OCI-LY7 (cell line): ENCODE measurements around the gene COL5A1. TPM values are rescaled to one million over a fixed set of nuclear protein-coding genes. Genes with fewer than 3 reads are reported as not detected.

ENCODE experiments used
- BruUV-seq: library from RNA; stranded (reverse); fragments of 400-500 nt; replicated peaks from 2 replicates; lab custom pipeline; 2021; lab: Mats Ljungman, UMichigan
- CTCF ChIA-PET: fragments of 300-600 bp; sonication (Branson Sonifier 250); formaldehyde crosslinking; loops from one replicate; lab custom pipeline; 2022; ENCODE audit warnings: antibody characterized with exemption; ENCODE audit not compliant: unreplicated experiment; lab: Charles Lee
- POLR2A ChIA-PET: fragments of 300-600 bp; sonication (Branson Sonifier 250); formaldehyde crosslinking; loops from one replicate; lab custom pipeline; 2022; ENCODE audit warnings: antibody characterized with exemption; lab: Charles Lee
- DNase-seq: peaks from one replicate; pipeline ENCODE4 v3.0.0-alpha.2; 2015; ENCODE audit warnings: low spot score
- H2AFZ ChIP-seq: fragments of 200-600 bp; sonication (generic), shearing (Covaris generic); 2 replicates; pipeline ENCODE4 v1.6.1; 2014; ENCODE audit warnings: mild to moderate bottlenecking, antibody characterized with exemption, low read length, moderate library complexity
- H3K27ac ChIP-seq: fragments of 200-600 bp; sonication (generic); 2 replicates; pipeline ENCODE4 v1.5.1; 2014; ENCODE audit warnings: mixed run types, low read depth, mild to moderate bottlenecking, moderate library complexity, low read length, inconsistent platforms; ENCODE audit not compliant: poor library complexity, severe bottlenecking
- H3K36me3 ChIP-seq: fragments of 200-600 bp; sonication (generic); 2 replicates; pipeline ENCODE4 v1.6.1; 2014; ENCODE audit warnings: mild to moderate bottlenecking, antibody characterized with exemption, low read length, moderate library complexity, mixed read lengths; ENCODE audit not compliant: insufficient read depth
- H3K4me1 ChIP-seq: fragments of 200-600 bp; sonication (generic); 2 replicates; pipeline ENCODE4 v1.5.1; 2014; ENCODE audit warnings: mild to moderate bottlenecking, low read length; ENCODE audit not compliant: insufficient read depth, poor library complexity, severe bottlenecking
- H3K4me2 ChIP-seq: fragments of 200-600 bp; sonication (generic); 2 replicates; pipeline ENCODE4 v1.6.1; 2014; ENCODE audit warnings: mild to moderate bottlenecking, low read length
- H3K4me3 ChIP-seq: fragments of 200-600 bp; sonication (generic); 2 replicates; pipeline ENCODE4 v1.5.1; 2014; ENCODE audit warnings: mild to moderate bottlenecking, low read depth, low read length; ENCODE audit not compliant: poor library complexity, severe bottlenecking
- H3K79me2 ChIP-seq: fragments of 200-600 bp; sonication (generic); 2 replicates; pipeline ENCODE4 v1.6.1; 2016; ENCODE audit warnings: low read depth, mild to moderate bottlenecking, low read length, moderate library complexity, mixed read lengths; ENCODE audit not compliant: insufficient read depth
- H3K9me2 ChIP-seq: fragments of 200-600 bp; sonication (generic); 2 replicates; pipeline ENCODE4 v1.6.1; 2016; ENCODE audit warnings: mild to moderate bottlenecking, low read length, mixed read lengths; ENCODE audit not compliant: insufficient read depth
- H3K9me3 ChIP-seq: fragments of 200-600 bp; sonication (generic); 2 replicates; pipeline ENCODE4 v1.6.1; 2014; ENCODE audit warnings: mild to moderate bottlenecking, mixed run types, low read length, mixed read lengths
- H4K20me1 ChIP-seq: fragments of 200-600 bp; sonication (generic); 2 replicates; pipeline ENCODE4 v1.6.1; 2014; ENCODE audit warnings: mild to moderate bottlenecking, antibody characterized with exemption, low read length, moderate library complexity, mixed read lengths; ENCODE audit not compliant: insufficient read depth
- CTCF ChIP-seq: fragments of 200-600 bp; sonication (generic); conservative IDR thresholded peaks from 2 replicates; pipeline ENCODE4 v1.5.1; 2014; ENCODE audit warnings: mild to moderate bottlenecking, antibody characterized with exemption, low read length, moderate library complexity, mixed read lengths
- EZH2phosphoT487 ChIP-seq: fragments of 200-600 bp; sonication (generic); IDR thresholded peaks from 2 replicates; pipeline ENCODE4 v1.6.1; 2018; ENCODE audit warnings: low read depth, borderline replicate concordance, mild to moderate bottlenecking, mixed run types, antibody characterized with exemption, low read length, moderate library complexity, mixed read lengths
- intact Hi-C: fragments of 100-400 bp; cut with micrococcal nuclease; formaldehyde crosslinking; loops from one replicate; pipeline ENCODE4 v1.10.0; 2022; ENCODE audit not compliant: unreplicated experiment
- total RNA-seq, 2 experiments: library from RNA; depleted of rRNA in 1 of 2; stranded (reverse); fragments of >200 nt in 1 of 2; shearing (Covaris generic) in 1 of 2; gene quantifications; 2 replicates each; pipeline ENCODE4 v1.2.3, GENCODE V29; 2014 to 2022

The COL5A1 gene
- total RNA-seq, 2 experiments from 2014 or later = 12.2 to 28.6 TPM

GRCh38 chr9:134726722-134727034 is 85.1 kb downstream of the COL5A1 start:
- H2AFZ ChIP-seq = no peak overlapping the region
- no peaks in the 10 kb centered on the region for H3K9me3 ChIP-seq
- no TSS peak for BruUV-seq
- TF ChIP-seq CTCF (no peak), EZH2phosphoT487 (no peak)
- H3K9me2 ChIP-seq = no peaks in the 10 kb centered on the region
- H3K79me2 ChIP-seq = no peaks in the 10 kb centered on the region
- DNase-seq = no peak
- H3K4me1 ChIP-seq = no peaks in the 10 kb centered on the region
- H3K4me3 ChIP-seq = no peak overlapping the region
- ChIA-PET POLR2A (no interaction called here), CTCF (no interaction called here)
- H3K36me3 ChIP-seq = no peaks in the 10 kb centered on the region
- H3K27ac ChIP-seq = no peak overlapping the region
- H3K4me2 ChIP-seq = no peak overlapping the region
- intact Hi-C loops = no loop called here
- no peaks in the 10 kb centered on the region for H4K20me1 ChIP-seq

GRCh38 chr9:134728021-134728795 is 86.6 kb downstream of the COL5A1 start:
- TF ChIP-seq CTCF = no peak
- TF ChIP-seq EZH2phosphoT487 = no peak

GRCh38 chr9:134728801-134729495 is 87.3 kb downstream of the COL5A1 start:
- no TSS peak for BruUV-seq
- H3K4me1 ChIP-seq = no peaks in the 10 kb centered on the region
- DNase-seq = no peak
- H3K9me3 ChIP-seq = no peaks in the 10 kb centered on the region
- H3K36me3 ChIP-seq = no peaks in the 10 kb centered on the region
- H3K27ac ChIP-seq = no peak overlapping the region
- H4K20me1 ChIP-seq = no peaks in the 10 kb centered on the region
- POLR2A ChIA-PET = no interaction called here
- H3K4me2 ChIP-seq = no peak overlapping the region
- intact Hi-C loops = no loop called here
- no peaks in the 10 kb centered on the region for H3K9me2 ChIP-seq
- H3K79me2 ChIP-seq = no peaks in the 10 kb centered on the region
- TF ChIP-seq EZH2phosphoT487 = no peak
- no peak for TF ChIP-seq CTCF
- no peak overlapping the region for H2AFZ ChIP-seq
- no peak overlapping the region for H3K4me3 ChIP-seq
- CTCF ChIA-PET = no interaction called here

More at GRCh38 chr9:134728021-134728795, 86.6 kb downstream of the COL5A1 start:
- DNase-seq = no peak
- ChIA-PET POLR2A (no interaction called here), CTCF (no interaction called here)
- Histone ChIP-seq H3K9me2 (no peaks in the 10 kb centered on the region), H3K4me3 (no peak overlapping the region), H3K79me2 (no peaks in the 10 kb centered on the region), H3K9me3 (no peaks in the 10 kb centered on the region), H4K20me1 (no peaks in the 10 kb centered on the region), H2AFZ (no peak overlapping the region), H3K36me3 (no peaks in the 10 kb centered on the region), H3K4me2 (no peak overlapping the region), H3K4me1 (no peaks in the 10 kb centered on the region), H3K27ac (no peak overlapping the region)
- BruUV-seq = no TSS peak
- intact Hi-C loops = no loop called here
